HG03025 (cell line): ENCODE measurements around the gene ANKRD60.

Source experiments
- ATAC-seq: cut with Tn5 transposase; IDR thresholded peaks from one replicate; pipeline ENCODE4 v1.9.1; 2021; ENCODE audit warnings: mild to moderate bottlenecking, moderate library complexity; ENCODE audit not compliant: unreplicated experiment, low FRiP score

Gene ANKRD60

DNA sequence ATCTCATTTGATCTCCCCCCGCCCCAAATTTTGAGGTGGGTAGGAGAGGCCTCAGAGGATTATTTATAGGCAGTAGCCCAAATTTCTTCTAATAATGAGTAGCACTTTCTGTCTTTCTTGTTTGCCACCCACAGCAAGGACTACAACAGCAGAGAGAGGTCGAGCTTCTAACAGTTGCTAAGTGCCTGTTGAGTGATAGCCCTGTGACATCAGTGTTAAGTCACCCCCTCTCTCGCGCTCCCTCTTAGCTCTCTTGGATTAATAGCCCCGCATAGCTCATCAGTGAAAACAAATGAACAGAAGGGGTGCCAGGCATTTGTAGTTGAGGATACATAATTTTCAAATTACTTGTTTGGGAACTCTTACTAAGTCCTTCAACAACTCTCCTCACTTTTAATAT, 3.5 kb downstream of the ANKRD60 start:
- no peak for ATAC-seq

DNA sequence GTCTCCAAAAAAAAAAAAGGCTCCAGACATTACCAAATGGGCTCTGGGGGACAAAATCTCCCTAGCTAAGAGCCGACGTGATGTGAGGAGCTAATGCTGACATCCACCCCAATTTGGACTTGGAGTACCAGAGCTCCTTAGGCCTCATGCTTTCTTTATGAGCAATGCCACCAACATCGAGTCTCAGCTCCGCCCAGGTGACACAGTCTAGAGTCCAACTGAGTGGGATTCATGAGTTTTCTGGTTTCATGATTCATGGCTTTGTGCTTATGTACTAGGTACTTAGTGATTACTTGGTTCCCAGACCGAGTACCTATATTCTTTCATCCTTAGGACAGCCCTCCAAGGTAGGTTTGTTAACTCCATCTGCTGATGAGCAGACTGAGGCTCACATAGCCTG, 4.4 kb downstream of the ANKRD60 start:
- ATAC-seq: no peak

DNA sequence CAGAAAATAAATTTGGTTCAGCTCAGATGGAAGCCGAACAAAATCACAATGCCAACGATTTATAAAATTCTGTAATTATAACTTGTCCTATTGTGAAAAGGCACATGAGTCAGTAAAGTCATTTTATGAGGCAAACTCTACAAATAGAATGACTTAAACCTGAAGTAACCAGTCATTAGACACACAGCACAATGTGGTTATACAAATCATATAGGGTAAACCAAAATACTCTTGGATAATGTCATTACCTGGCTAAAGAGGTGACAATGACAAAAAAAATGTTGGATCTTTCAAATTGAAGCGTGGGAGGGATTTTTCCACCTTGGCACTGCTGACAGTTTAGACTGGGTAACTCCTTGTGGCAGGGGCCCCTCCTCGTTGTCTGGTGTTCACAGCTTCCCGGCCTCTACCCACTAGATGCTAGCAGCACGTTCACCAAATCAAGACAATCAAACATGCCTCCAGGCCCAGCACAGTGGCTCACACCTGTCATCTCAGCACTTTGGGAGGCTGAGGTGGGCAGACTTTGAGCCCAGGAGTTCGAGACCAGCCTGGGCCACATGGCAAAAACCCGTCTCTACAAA, 5.0 kb downstream of the ANKRD60 start:
- ATAC-seq: no peak

DNA sequence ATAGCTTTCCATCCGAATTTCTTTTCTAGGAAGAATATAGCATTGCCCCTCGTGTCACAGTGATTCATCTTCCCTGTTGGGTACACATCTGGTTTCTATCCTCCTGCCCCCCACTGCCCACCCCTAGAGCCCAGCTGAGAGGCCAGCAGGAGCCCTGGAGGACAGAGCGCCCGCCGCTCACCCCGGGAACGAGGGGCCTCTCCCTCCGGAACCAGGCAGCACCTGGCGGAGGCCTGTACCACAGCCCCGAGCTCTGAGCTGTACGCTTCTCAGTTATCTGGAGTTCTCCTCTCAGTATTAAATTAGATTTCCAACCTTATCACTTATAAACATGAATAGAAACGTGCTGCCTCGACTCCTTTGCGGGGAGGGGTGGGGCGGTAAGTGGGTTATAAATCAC, 6.0 kb downstream of the ANKRD60 start:
- no peak for ATAC-seq

DNA sequence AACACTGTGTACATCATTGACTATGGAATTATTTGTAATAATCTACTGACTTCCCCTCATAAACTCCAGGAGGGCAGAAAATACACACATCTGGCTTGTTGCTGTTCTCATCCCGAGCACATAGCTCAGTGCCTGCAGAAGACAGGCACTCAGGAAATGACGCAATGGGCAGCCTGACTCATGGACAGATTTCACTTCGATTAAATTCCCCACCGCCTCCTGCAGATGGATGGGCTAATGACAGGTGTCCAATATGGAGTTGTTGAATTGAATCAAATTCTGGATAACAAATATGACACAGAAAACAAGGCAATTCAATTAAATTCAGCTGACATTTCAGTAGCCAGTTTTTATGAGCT, 9.1 kb downstream of the ANKRD60 start:
- ATAC-seq: no peak

DNA sequence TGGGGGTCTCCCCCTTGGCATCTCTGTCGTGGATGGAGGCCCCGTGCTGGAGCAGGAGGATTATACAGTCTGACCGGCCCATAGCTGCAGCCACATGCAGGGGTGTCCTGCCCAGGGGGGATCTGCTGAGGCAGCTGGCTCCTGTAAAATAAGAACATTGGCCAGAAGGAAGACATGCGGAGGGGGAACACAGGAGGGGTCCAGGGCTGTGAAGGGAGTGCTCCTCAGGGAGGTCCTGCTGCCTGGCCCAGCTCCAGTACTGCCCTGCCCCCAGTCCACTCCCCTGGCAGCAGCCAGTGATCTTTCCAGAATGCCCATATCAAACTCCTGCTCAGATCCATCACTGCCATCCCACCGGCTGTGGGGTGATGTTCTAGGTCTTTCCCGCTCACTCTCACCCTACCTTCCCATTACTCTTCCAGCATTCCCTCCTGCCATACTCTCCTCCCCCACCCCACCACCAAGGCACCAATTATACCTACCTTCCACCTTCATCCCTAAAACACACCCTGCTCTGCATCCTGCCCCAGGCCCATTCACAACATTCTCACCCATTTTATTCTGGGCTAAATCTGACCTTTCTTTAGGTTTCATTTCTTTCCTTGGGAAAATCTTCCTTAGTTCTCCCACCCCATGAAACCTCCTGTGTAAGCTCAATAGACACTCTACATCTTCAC, 9.7 kb downstream of the ANKRD60 start:
- no peak for ATAC-seq

DNA sequence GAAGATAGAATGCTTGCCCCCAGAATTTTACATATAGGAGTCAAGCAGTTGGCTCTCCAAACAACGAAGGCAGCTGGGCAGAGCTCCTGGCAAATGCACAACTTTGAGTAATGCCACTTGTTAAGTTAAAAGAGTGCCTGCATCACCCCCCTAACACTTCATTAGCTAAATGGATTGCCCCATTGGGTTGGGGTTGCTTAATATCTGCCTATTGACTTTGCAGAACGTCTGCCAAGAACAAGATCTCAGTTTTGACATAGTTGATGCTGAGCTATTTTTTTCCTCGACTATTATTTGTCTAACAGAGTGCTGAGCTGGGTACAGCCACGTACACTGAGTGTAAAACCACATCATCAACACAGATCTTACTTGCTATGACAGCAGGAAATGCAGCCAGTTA, 12.1 kb downstream of the ANKRD60 start:
- no peak for ATAC-seq

DNA sequence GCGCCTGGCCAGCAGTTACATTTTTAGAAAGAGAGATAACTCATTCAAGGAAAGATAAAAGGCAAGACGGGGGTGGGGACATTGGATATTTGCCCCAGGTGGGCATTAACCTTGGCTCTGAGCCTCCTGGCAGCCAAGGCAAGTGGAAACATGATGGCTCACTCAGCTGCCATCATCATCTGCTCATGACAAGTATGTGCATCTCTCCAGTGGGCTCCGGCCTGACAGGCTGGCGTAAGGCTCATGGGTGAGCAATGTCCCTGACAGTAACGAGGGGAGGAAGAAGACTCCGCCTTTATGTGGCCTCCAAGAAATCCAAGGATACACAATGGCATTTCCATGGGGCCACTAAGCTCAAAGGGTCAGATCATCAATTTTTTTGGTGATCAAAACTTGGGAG, 13.3 kb downstream of the ANKRD60 start:
- no peak for ATAC-seq

DNA sequence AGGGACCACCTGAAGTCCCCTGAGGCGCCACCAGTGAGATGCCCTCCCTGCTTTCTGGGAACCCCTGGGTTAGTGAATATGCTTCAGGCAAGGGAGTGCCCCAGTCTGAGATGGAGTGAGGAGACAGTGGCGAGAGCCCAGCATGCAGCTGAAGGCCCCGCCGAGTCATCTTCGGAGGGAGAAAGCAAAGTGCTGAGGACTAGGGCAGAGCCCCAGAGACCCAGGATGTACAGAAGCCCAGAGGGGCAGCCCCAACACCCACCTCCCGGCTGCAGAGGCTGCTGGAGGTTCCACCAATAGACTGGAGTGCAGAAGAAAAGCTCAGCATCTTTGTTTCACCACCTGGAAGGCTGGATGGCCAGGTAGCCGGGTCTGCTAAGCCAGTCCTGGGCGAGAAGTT, 14.1 kb downstream of the ANKRD60 start:
- ATAC-seq: no peak

DNA sequence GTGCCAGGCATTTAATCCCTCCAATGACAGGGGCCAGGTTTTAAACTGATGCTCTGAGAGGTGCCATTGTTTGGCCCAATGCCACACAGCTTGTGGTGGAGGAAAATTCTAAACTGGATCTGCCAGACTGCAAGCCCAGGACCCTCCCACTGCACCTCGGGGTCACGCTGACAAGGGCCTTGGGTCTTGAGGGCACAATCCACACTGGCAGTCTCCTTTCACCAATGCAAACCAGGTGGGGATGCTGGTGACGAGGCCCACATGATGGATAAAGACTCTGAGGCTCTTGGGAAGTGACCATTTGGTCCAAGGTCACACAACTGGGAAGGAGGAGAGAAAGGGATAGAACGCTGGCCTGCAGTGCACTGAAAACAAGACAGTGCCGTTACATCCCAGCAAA, 14.7 kb downstream of the ANKRD60 start:
- no peak for ATAC-seq

DNA sequence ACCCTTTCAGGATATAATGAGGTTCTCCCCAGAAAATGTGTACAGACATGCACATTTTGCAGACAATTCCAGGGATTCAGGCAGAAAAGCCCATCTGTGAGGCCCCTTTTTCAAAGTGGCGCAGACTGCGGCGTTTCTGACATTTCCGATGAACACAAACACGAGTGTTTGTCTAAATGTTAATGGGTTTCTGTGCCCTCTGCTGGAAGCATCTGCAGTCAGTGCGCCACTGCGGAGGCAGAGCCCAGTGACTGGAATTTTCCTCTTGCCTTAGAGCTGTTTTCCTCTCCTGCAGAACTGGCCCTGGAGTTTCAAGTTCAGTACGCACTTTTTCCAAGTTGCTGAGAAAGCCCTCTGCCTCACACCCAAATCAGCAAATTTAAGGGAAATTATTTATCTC, 15.3 kb downstream of the ANKRD60 start:
- no peak for ATAC-seq

DNA sequence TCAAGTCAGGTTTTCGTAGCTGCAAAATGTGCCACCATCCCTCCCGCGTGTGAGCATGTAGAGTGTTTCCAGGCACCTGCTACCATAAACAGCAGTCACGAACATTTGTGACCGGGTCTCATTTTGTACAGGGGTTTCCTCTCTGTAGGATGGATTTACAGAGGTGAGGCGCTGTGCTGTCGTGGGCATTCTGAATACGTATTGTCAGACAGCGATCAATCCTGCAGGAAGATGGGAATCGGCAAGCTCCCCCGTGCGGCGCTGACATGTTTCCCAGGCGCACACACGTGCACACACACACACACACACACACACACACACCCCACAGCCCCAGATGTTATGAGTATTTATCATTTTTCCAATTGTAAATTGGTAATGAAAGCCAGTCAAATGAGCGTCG, 15.8 kb downstream of the ANKRD60 start:
- ATAC-seq: no peak

DNA sequence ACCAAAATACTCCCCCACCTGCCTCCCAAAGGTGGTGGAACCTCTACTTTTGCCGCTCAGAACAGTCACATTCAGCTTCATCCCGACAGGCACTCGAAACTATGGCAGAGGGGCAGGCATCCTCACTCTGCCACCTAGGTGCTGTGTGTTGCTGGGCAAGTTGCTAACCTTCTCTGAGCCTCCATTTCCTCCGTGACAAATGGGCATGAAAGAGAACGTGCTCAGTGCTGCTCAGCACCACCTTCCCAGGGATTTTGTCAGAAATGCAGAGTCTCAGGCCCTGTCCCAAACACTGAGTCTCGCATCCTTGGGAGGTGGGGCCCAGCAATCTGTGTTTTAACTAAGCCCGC, 18.1 kb downstream of the ANKRD60 start:
- ATAC-seq: no peak

DNA sequence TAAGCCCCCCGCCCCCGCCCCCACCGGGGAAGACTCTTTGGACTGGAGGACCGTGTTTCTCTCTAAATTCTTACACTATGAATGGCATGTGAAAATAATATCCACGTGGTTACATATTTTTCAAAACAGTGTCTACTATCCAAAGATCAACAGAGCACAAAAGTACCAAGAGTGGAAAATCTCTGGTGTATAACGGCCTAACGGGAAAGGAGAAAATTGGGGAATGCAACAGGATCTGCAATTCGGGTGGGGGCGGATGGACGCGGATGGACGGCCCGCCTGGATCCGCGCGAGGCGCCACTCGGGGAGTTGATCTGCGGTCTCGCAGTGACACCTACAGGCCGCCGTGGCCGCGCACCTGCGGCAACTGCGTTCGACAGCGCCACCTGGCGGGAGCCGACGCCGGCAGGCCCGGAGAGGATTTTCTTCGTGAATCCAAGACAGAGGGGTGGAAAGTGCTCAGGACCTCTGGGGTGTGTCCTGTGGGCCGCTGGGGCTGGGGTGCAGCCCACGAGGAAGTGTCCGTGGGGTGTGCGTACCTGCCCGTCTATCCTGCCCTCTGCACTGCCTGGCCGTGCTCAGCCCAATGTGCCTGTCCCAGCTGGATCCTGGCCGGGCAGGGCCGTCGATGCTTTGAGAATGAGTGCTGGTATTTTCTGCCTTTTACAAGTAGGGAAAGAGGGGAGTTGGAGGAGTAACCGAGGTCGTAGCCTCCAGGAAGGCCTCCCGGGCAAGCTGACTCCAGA, 18.6 kb downstream of the ANKRD60 start:
- ATAC-seq: no peak

DNA sequence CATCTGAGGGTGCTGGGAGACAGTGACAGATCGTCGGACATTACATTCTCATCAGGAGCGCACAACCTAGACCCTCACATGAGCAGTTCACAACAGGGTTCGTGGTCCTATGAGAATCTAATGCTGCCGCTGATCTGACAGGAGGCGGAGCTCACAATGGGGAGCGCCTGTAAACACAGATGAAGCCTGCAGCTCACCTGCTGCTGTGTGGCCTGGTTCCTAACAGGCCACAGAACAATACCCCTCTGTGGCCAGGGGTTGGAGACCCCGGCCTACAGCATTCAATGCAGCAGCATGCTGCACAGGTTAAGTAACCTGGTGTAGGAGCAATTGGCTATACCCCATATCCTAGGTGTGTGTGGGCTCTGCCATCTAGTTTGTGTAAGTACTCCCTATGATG, 19.5 kb downstream of the ANKRD60 start:
- ATAC-seq: no peak

DNA sequence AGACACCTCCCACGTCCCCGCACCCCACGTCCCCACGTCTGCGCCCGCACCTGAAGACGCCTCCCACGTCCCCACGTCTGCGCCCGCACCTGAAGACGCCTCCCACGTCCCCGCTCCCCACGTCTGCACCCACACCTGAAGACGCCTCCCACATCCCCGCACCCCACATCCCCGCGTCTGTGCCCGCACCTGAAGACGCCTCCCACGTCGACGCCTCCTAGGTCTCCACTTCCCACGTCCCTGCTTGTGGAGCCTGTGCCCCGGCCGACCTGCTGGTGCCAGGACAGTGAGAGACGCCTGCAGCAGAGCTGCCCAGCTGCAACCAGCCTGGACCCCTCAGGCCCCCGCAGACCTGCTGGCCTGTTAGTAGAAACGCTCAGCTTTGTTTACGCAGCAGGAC, 22.6 kb downstream of the ANKRD60 start:
- no peak for ATAC-seq

DNA sequence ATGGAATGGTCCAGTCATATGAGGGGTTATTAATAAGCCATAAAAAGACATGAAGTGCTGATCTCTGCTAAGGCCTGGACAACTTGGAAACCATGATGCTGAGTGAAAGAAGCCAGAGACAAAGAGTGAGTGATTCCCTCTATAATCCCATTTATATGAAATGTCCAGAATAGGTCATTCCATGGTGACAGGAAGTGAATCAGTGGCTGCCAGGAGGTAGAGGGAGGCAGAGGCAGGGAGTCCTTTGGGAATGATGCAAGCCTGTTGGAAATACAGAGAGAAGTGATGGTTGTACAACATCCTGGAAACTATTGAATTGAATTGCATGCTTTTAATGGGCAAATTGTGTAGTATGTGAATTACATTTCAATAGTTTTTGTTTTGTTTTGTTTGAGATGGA, 26.4 kb downstream of the ANKRD60 start:
- ATAC-seq: no peak

DNA sequence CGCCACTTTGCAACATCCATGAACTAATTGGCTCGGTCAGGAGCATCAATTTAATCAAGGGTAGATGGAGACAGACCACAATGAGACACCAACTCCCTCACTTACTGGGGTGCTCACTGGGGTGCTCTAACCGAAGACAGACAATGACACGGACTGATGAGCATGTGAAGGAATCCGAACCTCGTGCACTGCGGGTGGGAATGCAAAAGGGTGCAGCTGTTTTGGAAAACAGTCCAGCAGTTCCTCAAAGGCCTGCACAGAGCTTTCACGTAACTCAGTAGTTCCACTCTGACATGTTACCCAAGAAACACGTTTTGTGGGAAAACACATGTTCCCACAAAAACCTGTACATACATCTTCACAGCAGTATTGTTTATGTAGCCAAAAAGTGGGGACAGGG, 26.8 kb downstream of the ANKRD60 start:
- no peak for ATAC-seq

DNA sequence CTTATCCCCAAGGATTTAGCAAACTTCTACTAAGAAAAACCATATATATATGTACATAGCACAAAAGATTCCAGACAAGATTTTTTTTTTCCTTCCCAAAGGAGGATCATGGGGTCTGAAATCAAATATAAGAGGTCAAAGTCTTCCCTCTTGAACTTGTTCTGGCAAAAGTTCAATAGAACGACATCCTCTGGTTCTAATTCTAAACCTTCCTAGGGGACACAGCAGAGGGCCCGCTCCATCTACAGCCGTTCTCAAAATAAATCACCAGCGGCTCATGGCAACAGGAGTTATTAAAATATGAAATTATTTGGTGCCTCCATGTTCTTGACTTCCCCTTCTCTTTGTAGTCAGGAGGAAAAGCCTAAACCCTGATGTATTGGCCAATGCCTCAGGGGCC, 29.0 kb downstream of the ANKRD60 start:
- no peak for ATAC-seq

DNA sequence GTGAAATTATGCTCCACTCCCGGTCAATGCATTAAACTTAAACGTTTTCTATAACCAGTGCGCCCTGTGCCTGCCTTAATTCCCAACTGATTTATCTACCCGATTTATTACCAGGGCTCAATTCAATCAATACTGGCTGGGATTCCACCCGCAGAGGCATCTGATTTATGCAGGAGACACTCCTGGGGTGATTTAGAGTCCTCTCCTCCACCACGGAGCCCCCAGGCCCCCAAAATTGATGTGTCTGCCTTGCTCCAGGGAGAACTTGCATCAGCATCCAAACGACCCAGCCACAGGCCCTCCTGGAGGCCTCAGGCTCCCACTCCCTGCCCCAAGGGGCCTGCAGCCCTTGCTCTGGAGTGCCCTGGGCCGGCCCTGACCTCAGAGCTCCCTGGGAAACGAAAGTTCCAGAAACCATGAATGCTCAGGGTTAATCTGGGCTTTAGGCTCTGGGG, 29.5 kb downstream of the ANKRD60 start:
- no peak for ATAC-seq

DNA sequence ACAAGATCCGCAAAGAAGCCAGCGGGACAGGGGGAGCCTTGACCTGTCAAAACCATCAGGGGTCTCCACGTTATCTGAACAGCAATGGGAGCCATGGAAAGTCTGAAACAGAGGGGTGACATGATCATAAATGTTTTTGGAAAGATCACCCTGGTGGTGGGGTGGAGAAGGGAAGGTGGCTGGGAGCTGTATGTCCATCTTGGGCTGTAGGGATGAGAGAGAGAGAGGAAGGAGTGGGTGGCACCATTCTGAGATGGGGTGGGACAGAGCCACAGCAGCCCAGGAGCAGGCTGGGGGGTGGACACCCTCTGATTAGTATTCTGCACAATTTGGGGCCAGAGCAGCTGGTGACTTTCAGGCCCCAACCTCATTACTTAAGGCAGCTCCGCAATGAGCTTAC, 30.1 kb downstream of the ANKRD60 start:
- no peak for ATAC-seq

DNA sequence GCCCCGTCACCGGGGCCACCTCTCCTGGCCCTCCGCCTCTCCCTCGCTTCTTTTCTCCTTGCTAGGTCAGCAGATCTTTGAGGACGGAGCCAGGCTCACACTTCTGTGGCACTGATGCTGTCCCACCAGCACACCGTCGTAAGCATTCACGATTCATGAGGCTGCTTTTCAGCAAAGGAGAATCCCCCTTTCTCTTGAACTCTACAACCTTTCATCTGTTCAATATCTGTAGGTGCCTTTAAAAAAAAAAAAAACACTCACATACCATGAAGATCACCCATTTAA, 31.3 kb downstream of the ANKRD60 start:
- ATAC-seq: no peak
